AG08395 (cell line): ENCODE measurements around the gene BCL2L1.

Experiments
- DNase-seq: peaks from one replicate; pipeline ENCODE4 v3.0.0; 2012; ENCODE audit warnings: mixed read lengths, low spot score

BCL2L1 gene

DNA sequence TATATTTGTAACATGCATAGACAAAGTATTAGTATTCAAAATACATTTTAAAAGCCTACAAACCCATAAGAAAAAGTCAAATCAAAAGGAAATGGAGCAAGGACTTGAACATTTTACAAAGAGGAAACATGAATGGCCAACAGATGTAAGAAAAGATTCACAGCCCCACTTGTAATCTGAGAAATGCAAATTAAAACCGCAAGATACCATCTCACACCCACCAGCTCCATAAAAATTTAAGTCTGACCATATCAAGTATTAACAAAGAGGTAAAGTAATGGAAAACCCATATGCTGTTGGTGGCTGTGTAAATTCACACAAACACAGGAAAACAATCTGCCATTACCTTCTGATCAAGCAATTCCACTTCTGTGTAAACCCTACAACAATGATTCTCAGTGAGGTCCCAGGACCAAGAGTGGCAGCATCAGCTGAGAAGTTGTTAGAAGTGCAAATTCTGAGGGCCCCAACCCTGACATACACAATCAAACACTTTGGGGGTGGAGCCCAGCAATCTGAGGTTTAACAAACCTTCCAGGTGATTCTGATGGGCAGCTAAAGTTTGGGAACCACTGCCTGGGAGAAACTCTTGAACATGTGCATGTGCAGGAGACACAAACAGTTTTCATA is 30.9 kb downstream of the BCL2L1 start:
- DNase-seq: peak; percentile 46

DNA sequence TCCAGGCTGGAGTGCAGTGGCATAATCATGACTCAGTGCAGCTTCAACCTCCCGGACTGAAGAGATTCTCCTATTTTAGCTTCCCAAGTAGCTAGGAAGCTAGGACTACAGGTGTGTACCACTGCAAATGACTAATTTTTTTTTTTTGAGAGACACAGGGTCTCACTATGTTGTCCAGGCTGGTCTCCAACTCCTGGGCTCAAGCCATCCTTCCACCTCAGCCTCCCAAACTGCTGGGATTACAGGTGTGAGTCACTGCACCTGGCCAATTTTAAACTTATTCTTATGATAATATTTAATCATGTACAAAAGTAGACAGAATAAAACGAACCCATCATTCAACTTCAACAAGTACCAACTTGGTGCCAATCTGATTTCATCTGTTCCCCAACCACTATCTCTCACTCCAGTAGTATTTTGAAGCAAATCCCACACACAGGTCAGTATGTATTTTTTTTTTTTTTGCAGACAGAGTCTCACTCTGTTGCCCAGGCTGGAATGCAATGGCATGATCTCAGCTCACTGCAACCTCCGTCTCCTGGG is 32.5 kb downstream of the BCL2L1 start:
- no peak for DNase-seq

DNA sequence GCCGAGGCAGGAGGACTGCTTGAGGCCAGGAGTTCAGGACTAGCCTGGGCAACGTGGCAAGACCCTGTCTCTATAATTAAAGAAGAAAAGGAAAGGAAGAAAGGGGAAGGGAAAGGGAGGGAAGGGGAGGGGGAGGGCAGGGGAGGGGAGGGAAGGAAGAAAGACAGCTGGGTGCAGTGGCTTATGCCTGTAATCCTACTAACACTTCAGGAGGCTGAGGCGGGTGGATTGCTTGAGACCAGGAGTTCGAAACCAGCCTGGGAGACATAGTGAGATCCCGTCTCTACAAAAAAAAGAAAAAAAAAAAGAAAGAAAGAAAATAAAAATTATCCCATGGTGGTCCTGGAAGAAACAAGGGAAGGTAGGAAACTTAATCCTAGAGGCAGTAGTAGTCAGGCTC is 33.5 kb downstream of the BCL2L1 start:
- no peak for DNase-seq

DNA sequence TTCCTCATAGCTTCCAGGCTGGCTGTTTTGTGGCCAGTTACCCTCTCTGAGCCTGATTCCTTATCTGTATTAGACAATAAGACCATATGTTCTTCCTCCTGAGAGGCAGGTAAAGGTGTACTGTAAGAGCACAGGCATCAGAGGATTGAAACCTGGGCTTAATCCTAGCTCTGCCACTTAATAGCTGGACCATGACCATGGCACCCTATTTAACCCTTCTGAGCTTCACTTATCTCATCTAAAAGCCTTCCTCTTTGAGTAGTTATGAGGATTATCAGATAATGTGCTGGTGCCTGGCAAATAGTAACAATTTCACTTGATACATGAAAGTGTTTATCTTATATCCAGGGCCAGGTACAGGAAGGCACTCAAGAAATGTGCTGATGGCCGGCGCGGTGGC is 34.9 kb downstream of the BCL2L1 start:
- no peak for DNase-seq

DNA sequence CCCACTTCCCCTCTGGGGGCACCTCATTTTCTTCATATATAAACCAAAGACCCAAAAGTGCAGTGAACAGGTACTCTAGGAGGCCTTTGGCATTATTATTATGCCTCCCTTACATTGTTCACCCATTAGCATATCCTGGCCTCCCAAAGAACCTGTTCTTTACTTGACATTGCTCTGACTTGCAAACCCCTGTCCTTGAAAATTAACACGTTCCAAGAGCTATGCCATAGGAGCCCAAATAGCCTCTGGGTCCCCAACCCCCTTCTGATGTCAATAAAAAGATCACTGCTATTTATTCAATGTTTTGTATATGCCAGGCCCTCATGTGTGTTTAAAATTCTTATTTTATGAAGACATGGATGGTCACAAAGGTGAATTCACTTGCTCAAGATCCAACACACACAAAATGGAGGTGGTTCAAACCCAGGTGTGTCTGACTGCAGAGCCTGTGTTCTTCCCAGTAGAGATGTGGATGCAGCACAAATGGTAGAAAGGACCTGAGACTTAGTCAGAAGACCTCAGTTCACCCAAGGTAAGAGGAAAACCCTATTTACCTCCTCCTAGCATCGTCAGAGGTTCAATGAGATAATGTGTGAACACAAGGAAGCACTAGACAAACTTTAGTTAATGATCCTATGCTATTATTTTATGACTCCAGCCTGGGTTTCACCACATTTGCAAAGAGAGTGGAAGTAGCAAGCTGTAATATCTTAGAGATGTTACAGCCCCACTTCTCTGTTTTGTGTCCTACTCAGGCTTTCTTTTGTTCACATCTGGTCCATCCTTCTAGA is 36.6 kb downstream of the BCL2L1 start:
- no peak for DNase-seq

DNA sequence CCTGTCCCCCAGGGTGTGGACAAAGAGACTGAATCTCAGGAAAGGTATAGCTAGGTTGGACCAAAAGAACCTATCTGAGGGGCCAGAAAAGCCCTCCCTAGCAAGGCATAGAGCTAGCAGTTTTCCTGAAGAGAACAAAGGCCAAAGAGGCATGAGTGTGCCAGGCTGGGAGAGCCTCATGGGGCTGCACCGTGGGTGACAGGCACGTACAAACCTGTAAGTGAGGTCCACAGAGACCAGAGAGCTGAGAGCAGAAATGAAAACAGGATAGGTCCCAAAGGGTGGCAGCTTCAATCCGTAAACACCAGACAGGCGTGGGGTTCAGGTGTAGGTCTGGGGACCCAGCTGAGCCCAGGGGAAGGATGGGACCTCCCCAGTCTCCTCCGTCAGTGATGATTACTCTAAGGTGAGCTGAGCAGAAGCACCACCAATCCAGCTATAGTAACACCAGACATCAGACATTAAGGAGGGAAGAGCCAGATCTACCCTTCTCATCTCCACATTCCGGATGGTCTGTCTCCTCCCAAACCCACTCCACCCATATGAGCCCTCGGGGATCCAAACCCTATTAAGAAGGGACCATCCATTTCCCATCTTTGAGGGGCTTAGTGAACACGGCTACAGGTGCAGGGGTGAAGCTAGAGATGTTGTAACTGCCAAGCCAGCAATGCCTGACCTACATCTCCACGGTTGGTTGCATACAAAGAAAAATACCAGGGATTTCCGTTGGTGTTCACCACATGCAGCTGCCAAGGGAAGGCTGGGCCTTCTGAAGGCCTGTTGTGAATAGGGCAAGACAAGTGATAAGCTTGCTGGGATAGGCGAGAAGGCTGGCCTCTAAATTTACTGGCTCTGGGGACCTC is 38.3 kb downstream of the BCL2L1 start:
- DNase-seq: no peak

DNA sequence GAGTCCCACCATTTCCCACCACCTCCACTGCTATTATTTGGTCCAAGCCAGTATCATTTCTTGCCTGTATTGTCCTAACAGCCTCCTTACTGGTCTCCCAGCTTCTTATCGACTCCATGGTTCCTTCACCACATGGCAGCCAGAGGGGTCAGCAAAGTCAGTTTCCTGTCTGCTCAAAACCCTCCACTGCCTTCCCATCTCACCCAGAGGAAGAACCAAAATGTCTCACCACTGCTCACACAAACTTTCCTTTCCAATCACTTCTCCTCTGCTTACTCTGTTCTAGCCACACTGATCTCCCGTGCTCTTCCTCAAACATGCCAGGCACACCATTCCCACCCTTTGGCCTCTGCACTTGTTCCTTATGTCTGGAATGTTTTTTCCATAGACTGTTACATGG is 39.7 kb downstream of the BCL2L1 start:
- no peak for DNase-seq

DNA sequence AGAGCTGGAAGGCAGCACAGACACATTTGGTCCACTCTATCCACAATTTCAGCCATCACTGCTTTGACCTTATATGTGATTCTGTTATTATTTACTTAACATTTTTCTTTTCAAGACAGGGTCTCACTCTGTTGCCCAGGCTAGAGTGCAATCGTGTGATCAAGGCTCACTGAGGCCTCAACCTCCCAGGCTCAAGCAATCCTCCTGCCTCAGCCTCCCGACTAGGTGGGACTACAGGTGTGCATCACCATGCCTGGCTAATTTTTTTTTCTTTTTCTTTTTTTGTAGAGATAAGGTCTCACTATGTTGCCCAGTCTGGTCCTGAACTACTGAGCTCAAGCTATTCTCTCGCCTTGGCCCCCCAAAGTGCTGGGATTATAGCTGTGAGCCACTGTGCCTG is 40.3 kb downstream of the BCL2L1 start:
- DNase-seq: no peak

DNA sequence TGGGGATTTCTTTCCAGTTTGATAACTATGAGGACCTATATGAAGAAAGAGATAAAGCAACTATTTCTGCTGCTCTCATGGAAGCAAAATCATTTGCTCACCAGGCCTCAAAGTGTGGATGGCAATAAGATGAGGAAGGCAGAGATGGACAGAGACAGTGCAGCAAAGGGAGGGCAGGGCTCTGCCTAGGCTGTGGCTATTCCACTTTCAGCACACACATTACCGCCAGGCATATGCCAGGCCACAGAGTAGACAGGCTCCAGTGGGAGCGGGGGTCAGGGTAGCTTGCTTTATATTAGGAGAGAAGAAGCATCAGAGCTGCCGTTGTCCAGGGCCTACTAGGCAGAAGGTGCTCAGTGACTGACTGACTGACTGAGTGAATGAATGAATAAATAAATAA is 40.9 kb downstream of the BCL2L1 start:
- no peak for DNase-seq

DNA sequence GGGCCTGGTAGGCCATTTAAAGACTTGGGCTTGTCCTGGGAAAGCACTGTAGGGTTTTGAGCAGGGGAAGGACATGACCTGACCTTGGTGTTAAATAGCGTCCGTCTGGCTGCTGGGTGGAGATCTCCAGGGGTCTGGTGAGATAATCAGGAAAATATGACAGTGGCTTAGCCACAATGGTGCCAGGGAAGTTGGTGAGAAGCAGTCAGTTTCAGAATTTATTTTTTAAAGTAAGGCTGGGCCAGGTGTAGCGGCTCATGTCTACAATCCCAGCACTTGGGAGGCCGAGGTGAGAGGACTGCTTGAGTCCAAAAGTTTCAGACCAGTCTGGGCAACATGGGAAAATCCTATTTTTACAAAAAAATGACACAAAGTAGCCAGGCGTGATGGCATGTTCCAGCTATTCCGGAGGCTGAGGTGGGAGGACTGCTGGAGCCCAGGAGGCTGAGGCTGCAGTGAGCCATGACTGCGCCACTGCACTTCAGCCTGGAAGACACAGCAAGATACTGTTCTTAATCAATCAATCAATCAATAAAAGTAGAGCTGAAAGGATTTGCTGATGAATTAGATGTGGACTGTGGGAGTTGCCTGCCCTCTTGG is 41.4 kb downstream of the BCL2L1 start:
- no peak for DNase-seq

DNA sequence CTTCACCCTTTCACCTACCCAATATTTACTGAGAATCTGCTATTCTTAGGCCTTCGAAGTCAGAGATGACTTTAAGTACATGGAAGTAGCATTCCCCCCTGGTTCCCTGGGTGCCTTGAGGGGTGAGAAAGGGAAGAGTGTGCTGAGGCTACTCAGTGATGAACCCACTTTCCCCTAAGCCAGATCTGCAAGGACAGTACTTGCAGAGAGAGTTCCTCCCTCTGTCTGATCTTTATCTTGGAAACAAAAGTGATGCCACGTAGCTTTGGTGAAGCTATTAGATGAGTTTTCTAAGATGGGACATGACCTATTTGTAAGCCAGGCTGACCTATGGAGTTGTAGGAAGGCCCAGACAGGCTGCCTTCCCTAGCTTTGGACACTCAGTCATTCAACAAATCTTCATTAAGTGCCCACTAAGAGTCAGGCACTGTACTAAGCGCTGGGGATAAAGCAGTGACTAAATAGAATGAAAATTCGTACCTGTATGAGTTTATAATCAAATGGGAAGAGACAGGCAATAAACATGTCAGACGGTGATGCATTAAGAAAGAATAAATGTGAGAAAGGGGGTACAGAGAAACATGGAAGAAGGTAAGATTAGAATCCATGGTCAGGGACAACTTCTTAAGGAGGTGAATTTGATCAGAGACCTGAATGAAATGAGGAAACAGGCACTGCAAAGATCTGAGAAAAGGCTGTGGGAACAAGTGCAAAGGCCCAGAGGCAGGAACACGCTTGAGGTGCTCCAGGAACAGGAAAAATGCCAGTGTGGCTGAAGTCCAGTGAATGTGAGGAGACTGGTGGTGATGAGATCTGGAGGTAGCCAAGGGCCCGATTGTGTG is 42.2 kb downstream of the BCL2L1 start:
- no peak for DNase-seq

DNA sequence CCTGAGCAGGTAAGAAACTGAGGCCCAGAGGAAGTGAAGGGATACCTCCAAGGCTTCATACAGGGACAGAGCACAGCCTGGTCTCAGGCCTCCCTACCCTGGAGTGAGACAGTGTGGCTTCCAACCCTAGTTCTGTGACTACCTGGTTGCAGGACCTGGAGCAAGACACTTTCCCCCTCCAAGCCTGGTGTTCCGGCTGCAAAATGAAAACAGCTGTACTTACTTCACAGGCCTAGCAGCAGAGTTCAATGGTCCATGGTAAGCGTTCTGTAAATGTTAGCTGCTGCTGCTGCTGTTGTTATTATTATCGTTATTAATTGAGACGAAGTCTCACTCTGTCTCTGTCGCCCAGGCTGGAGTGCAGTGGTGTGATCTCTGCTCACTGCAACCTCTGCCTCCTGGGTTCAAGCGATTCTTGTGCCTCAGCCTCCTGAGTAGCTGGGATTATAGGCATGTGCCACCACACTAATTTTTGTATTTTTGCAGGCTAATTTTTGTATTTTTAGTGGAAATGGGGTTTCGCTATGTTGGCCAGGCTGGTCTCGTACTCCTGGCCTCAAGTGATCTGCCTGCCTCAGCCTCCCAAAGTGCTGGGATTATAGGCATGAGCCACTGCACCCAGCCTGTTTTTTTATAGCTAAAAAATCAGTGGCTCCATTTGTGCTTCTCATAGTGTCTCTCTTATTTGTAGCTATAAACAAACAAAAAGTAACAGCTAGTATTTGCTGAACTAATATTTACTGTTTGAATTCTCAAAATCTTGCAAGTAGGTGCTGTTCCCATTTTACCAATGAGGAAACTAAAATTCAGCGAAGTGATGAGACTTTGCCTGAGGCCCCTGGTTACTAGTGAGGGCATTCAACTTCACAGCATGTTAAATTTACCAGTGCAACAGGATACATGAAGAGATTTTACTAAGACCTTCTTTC is 43.0 kb downstream of the BCL2L1 start:
- DNase-seq: no peak

DNA sequence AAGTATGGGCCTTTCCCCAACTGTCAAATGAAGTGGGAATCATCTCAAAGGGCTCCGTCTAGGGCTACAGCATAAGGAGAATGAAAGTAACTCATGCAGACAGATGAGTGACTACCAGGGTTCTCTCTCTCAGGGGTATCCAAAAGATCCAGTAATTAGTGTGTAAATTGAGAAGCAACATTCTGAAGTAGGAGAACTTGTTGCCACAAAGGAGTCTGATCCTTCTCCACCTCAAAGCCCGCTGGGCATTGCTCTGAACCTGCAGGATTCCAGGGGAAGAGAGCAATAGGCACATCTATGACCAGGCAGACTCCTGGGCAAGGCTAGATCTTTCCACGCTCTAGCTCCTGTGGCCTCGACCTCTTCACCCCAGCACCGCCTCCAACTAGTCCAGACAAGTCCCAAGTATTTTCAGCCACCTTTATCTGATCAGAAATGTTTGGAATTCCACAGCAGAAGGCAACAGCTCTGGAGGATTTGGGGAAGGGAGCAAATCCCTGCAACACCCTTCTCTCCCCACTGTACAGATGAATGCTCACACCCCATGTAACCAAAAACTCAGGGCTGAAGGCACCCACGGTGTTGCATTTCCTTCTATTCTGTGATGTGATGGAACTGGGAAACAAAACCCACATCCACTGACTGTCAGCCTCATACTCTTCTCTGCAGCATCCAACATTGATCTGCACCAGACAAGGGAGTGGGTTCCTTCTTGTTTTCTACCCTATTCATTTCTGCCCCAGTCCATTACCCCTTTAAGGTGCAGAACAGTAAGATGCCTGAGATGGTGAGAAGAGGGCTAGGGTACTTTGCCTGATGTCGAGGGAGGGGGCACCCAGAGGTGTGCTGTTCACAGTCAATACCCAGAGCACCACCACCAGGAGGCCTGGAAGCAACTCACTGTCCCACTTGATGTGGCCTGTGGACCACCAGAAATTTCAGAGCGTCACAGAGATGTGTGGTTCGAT is 44.0 kb downstream of the BCL2L1 start:
- DNase-seq: no peak

DNA sequence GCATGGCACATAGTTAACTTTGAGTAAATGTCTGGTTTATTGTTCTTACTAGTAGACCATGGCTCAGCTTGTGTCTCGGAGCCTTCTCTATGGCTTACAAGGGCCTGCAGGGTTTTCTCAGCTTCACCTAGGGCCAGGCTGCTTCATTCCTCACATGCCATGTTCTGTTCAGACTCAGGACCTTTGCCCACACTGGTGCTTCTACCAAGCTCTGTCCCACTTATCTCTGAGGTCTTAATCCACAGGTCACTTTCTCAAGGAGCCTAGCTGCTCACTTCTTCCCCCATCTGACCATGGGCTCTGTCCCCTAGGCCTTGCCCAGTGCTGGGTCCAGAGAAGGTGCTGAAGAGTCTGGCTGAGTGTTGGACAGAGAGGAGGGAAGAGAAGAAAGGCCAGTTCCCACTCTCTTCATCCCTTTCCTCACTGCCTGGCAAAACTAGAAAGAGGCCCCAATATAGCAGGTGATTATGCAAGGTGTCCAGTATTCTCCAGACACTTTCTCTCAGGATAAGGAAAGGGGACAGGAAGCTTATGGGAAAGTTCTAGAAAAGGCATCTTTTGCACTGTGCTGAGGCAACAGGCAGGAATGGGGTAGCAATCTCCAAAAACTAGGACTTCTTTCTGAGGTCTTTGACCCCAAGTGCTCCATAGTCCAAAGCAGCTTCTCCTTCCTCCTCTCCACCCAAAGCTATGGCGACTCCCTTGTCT is 45.0 kb downstream of the BCL2L1 start:
- no peak for DNase-seq

DNA sequence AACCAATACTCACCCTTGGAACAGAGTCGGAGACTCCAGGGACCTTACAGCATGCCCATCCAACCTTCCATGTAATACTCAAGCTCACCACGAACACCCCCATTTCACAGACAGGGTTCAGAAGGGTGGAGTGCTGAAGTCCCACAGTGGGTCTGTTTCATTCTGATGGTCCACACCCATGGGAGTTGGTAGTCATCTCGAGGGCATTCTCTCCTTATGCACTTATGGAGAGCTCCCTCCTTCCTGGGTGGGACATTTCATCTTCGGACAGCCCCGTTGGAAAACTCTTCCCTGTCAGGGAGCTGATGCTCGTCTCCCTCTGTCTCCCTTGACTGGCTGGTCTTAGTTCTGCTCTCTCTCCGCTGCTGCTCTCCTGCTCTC is 46.1 kb downstream of the BCL2L1 start:
- DNase-seq: no peak

DNA sequence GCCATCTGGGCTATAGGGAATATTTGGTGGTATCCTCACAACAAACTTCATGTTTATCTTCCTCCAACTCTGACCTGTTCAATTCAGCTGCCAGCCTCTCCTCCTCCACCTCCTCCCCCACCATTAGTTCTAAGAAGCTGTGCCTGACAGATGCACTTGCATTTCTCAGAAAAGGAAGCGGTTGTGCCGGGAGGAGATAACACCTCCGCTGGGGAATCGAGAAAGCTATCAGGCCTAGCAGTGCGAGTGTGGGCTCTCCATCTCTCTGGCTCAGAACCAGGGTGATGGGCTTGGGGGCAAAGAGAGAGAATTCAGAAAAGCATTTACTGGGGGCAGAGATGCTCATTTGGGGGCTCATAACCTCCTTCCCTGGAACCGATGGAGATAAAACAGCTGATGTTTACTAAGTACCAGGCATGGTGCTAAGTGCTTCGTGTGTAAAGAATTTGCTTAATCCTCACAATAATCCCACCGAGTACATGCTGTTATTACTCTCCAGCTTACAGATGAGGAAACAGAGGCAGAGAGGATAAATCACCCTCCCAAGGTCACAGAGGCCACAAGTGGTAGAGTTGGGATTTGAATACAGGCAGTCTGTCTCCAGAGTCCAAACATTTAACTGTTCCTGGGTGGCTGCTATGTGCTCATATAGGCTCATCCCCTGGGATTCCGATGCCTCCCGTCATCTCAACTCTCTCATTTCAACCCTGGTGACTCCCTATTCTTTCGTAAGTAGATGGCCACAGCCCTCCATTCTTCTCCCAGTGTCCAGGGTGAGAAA is 46.6 kb downstream of the BCL2L1 start:
- no peak for DNase-seq
